Hematopoietic multipotent progenitor cell treated with erythropoietin and hydrocortisone succinate and interleukin-3 and kit ligand, for 17 days (in vitro differentiated cells): Measurements from ENCODE around the gene SMC3.
"Not testable (repeated sequence)": the region's sequence is repeated elsewhere in the genome, so short reads cannot be mapped to it uniquely, and the experiment has no call there.

ENCODE experiments used
- DNase-seq: peaks from one replicate; pipeline ENCODE4 v3.0.0-alpha.2; 2015; ENCODE audit warnings: low spot score

SMC3 gene

GRCh38 chr10:110625951-110626855 is 58.7 kb downstream of the SMC3 start:
- DNase-seq = no peak

- DNase-seq = no peak
These were observed 60.7 kb downstream of the SMC3 start for GRCh38 chr10:110628161-110628560.

- no peak for DNase-seq
These were observed 62.2 kb downstream of the SMC3 start for GRCh38 chr10:110629680-110630191.

GRCh38 chr10:110631934-110632333 is 64.4 kb downstream of the SMC3 start:
- no peak for DNase-seq

- DNase-seq = no peak
These were observed 65.2 kb downstream of the SMC3 start for GRCh38 chr10:110632591-110633215.

GRCh38 chr10:110634527-110635209 is 67.2 kb downstream of the SMC3 start:
- DNase-seq = no peak

GRCh38 chr10:110636572-110636931 is 69.1 kb downstream of the SMC3 start:
- no peak for DNase-seq

GRCh38 chr10:110636932-110637557 is 69.5 kb downstream of the SMC3 start:
- DNase-seq = no peak

GRCh38 chr10:110637558-110638053 is 70.1 kb downstream of the SMC3 start:
- DNase-seq = no peak

GRCh38 chr10:110638319-110638718 is 70.8 kb downstream of the SMC3 start:
- DNase-seq = no peak

- DNase-seq = not testable (repeated sequence)
These were observed 71.6 kb downstream of the SMC3 start for GRCh38 chr10:110639046-110639445.

- not testable (repeated sequence) for DNase-seq
These were observed 72.4 kb downstream of the SMC3 start for GRCh38 chr10:110639858-110640257.

GRCh38 chr10:110641256-110641655 is 73.8 kb downstream of the SMC3 start:
- no peak for DNase-seq

GRCh38 chr10:110642204-110643034 is 74.9 kb downstream of the SMC3 start:
- DNase-seq = no peak

GRCh38 chr10:110643035-110643652 is 75.6 kb downstream of the SMC3 start:
- no peak for DNase-seq

- no peak for DNase-seq
These were observed 76.4 kb downstream of the SMC3 start, which contains the start of gene RBM20 for GRCh38 chr10:110643653-110644597. TSS of gene RBM20 (plus strand) at chr10:110644336. CDS start at chr10:110644455, 119 bp downstream.

GRCh38 chr10:110644598-110645462 is 77.3 kb downstream of the SMC3 start:
- no peak for DNase-seq

GRCh38 chr10:110646417-110647135 is 79.1 kb downstream of the SMC3 start:
- DNase-seq = no peak
